Measurements from ENCODE around the gene LARGE1.

DNA sequence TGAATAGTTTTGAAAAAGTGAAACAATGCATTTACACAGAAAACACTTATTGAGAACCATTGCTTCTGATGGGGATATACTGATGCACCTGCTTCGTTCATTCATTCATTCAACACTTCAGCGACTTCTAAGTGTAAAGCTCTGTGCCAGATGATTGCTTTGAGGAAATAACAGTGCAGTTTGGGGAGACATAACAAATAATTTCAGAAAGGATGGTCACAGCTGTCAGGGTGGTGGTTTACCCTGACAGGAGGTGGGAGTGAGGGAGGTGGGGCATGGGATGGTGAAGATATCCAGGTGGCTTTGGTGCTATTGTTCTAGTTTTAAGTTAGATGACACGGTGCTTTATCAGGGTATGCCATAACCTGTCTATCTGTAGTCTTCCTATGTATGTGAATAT, 344.1 kb downstream of the LARGE1 start:
- TF ChIP-seq POLR2AphosphoS5 (IDR thresholded peaks at IDR 0.05; ENCODE audit: low read depth) (no peak), CTCF (IDR thresholded peaks at IDR 0.05; ENCODE audit: insufficient read depth, low read length) (no peak)
